ENCODE results near the gene FAM120B.

FAM120B gene

DNA sequence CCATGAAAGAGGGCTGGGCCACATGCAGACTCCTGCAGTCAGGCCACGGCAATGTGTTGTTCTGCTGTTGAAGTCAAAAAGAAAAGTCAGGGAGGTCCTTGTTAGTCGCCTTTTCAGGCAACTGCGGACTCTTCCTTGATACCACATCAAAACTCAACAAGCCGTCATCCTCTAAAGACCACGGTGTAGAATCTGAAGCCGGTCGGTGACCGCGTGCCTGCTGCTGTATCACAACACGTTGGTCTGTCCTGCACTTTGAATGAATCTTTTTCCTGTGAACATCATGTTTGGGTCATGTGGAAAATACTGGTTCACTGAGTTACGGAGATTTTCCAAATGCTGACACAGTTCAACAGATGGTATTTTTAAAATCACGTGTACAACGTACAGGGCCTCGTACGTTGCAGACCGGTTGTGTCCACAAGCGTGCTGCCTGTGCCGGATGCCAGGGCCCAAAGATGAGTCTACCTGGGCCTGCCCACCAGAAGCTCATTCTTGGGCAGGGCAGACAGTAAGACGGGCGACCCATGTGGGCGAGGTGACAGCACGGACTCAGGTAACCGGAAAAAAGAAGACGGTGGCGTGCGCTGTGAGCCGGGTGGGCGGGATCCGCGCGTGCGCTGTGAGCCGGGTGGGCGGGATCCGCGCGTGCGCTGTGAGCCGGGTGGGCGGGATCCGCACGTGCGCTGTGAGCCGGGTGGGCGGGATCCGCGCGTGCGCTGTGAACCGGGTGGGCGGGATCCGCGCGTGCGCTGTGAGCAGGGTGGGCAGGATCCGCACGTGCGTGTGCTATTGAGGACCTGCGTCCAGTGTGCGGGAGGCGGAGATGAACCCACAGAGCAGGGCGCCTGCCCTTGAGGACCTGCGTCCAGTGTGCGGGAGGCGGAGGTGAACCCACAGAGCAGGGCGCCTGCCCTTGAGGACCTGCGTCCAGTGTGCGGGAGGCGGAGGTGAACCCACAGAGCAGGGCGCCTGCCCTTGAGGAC lies 114.5 kb downstream of the FAM120B start:
- no peak for FAIRE-seq
- no peak for TF ChIP-seq POLR2A (IDR thresholded peaks at IDR 0.05; ENCODE audit: low read depth, low read length)

DNA sequence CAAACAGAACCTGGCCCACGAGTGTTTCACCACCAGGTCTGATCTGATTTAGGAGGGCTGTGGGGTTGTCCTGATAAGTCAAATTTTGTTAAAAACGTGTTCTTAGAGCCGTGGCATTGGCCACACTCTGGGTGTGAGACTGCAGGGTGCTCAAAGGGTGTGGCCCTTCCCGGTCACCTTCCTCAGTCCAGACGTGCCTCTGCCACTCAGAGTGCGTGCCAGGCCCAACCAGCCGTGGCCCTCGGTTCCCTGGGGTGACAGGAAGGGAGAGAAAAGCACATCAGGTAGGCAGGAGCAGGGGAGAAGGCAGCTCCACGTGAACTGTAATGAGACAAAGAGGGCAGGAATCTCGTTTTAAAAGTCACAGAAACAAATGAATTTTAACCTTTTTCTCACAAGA lies 115.4 kb downstream of the FAM120B start:
- TF ChIP-seq POLR2A (IDR thresholded peaks at IDR 0.05; ENCODE audit: low read depth, low read length), result no peak
- no peak for FAIRE-seq
- no peak for DNase-seq (ENCODE audit: insufficient read length, low spot score)

More for the DNA sequence above, 114.5 kb downstream of the FAM120B start:
- no peak for DNase-seq (ENCODE audit: insufficient read length, low spot score)

DNA sequence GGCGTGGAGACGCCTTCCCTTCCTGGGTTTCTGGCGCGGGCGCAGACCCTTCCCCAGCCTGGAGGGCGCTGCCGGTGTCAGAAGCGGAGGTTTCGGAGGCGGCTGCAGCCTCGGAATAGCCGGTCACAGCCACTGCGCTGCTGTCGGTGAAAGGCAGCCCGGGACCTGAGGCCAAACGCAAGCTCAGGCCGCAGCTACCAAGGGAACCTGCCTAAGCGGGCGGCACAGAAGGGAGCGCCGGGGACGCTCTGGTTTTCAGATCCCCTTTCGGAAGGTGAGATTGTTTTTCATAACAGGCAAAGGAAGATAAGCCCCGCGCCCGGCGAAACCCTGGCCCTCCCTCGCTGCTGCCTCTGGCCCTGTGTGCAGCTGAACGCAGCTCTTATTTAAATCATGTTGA lies 116.5 kb downstream of the FAM120B start:
- no peak for TF ChIP-seq POLR2A (IDR thresholded peaks at IDR 0.05; ENCODE audit: low read depth, low read length)
- FAIRE-seq (no peak), DNase-seq (ENCODE audit: insufficient read length, low spot score) (no peak)

DNA sequence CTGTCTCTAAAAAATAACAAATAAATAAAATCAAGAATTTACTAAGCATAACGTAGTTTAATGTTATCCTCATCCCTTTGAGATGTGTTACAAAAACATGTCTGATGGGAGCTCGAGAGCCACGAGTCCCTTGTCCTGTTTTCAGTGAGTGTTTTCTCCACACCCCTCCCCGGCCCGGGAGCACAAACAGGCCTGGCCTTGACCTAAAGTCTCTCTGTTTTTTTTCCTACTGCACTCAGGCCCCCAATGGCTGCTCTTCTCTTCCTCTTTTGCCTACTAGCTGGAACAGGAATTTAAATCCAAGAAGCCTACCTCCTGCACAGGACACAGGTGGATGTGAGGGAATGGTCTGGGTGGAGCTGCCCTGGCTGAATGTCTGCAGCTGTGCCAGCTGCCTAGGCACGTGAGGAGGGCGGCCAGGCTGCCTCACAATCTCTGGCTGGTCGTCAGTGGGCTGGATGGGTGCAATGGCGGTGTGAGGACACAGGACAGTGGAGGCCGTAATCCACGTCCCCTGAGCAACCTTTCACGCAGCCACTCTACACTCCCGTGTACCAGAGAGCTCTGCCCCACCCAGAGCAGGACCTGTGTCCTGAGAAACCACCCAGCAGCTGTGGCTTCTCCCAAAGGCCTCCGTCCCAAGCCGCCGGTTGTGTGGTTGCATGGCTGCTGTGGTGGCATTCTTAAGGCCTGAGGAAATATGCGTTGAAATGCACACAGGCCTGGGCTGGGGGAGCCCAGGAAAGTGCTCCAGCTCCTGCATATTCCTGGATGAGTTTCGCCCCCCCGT lies 117.5 kb downstream of the FAM120B start:
- FAIRE-seq, result no peak
- DNase-seq (ENCODE audit: insufficient read length, low spot score), result no peak
- no peak for TF ChIP-seq POLR2A (IDR thresholded peaks at IDR 0.05; ENCODE audit: low read depth, low read length)

DNA sequence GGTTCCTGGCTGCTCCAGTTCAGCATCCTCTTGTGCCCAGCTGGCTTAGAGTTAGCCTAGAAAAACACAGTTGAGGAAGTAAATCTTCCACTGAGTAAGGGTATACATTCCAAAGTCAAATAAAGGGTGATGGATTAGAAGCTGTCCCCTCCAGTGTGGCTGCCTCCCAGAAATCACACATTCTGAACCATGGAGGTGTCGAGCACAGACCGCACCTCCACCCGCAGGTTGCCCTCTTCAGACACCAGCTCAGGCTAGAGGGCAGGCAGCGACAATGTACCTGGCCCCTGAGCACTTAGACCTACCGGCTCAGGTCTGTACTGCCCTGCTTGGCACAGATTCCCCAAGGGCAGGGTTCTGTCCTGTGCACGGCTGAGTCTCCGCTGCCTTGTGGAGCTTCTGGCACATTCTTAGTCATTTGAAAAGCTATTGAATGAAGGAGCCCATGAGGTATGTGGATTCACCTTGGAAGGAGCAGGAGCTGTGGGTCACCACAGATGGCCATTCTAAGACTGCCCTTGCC lies 118.1 kb downstream of the FAM120B start:
- FAIRE-seq (no peak), DNase-seq (ENCODE audit: insufficient read length, low spot score) (no peak)
- no peak for TF ChIP-seq POLR2A (IDR thresholded peaks at IDR 0.05; ENCODE audit: low read depth, low read length)

DNA sequence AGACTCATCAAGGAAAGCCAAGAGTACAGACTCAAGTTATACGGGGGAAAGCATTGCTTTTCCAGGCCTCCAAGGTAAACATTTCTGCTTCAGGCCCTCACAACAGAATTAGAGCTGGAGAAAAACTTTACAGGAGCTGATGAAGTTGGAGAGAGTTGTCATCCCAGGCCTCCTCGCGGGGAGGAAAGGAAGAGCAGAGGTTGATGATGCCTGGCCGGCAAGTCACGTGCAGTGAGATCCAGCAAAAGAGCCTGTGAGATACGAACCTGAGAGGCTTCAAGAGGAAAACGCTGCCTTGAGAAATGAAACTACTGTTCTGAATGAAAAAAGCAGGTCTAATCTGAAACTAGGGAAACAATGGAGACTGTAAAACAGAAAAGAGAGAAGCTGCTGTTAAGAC lies 122.9 kb downstream of the FAM120B start:
- TF ChIP-seq POLR2A (IDR thresholded peaks at IDR 0.05; ENCODE audit: low read depth, low read length), result no peak
- DNase-seq (ENCODE audit: insufficient read length, low spot score), result no peak
- no peak for FAIRE-seq

DNA sequence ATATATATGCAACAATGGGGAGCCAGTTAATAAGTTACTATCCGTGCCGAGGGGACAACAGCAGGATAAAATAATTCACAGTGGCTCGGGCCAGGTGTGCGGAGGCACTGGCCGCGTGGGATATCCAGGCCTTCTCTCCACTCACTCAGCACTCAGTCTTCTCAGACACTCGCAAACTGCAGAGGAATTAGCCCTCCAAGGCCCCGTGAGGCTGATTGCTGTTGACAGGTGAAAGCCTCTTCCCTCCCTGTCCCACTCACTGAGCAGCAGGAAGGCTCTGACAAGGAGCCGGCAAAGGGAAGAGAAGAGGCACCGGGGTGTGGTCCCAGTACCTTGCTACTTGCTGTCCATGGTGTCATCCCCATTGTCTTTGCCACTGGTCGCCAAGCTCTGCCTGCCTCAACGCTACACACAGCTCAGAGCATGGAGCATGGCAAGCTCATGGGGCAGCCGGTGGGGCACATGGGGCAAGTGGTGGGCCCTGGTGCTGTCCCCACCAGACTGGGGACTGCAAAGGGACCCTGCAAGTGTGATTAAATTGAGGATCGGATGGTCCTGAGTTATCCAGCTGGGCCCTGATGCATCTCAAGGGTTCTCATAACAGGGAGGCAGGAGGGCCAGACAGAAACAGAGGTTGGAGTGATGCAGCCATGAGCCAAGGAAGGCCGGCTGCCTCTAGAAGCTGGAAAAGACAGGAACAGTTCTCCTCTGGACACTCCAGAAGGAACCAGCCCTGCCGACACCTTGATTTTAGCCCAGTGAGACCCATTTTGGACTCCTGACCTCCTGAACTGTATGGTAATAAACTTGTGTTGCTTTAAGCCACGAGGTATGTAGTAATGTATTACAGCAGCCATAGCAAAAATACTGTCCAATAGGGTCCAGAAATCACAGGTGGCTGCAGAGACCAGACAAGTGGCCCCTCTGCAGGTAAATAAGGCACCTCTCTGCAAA lies 126.9 kb downstream of the FAM120B start:
- FAIRE-seq (no peak), DNase-seq (ENCODE audit: insufficient read length, low spot score) (no peak)
- TF ChIP-seq POLR2A (IDR thresholded peaks at IDR 0.05; ENCODE audit: low read depth, low read length), result no peak

DNA sequence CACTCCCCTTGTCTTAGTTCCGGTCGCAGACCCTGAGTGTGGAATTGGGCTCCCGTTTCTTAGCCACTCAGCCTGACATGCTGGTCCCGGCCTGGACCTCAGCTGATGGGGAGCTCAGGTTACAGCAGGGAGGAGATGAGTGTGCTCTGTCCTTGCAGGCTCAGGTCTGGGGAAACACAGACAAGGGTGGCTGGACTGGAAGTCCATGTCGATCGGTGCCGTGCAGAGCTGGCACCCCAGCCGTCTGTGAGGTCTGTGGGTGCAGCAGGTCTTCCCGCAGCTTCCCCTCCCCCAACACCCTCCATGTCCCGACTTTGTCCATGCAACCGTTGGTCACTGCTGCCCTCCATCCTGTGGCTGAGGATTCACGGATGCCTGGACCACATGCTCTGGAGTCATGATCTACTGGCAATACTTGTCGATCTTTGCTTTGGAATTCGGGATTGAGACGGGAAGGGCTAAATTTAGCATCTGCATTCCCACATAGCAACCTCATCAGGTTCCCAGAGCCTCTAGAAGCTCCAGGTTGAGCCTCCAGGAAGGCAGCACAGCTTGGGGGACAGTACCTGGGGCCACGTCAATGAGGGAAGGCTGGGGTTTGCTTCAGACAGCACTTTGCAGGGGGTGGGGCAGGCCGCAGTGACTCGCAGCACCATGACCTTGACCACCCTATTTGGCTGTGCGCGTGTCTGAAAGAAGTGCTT lies 127.7 kb downstream of the FAM120B start:
- no peak for FAIRE-seq

DNA sequence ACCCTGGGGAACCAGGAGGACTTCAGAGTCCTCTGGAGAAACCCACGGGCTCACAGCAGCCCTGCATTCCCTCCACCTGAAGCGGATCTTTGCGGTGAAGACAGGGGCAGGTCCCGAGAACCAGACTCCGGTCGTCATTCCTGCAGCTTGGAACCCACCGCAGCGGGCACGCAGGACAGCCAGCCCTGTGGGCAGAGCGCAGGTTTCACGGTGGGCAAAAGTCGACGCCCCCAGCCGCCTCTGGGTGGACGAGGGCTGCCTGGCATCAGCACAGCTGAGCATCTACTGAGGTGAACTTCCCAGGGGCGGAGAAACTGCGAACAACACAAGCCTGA lies 128.2 kb downstream of the FAM120B start:
- FAIRE-seq (no peak), DNase-seq (ENCODE audit: insufficient read length, low spot score) (no peak)
- no peak for TF ChIP-seq POLR2A (IDR thresholded peaks at IDR 0.05; ENCODE audit: low read depth, low read length)

More for the DNA sequence above, 127.7 kb downstream of the FAM120B start:
- no peak for TF ChIP-seq POLR2A (IDR thresholded peaks at IDR 0.05; ENCODE audit: low read depth, low read length)
- DNase-seq (ENCODE audit: insufficient read length, low spot score), result no peak

DNA sequence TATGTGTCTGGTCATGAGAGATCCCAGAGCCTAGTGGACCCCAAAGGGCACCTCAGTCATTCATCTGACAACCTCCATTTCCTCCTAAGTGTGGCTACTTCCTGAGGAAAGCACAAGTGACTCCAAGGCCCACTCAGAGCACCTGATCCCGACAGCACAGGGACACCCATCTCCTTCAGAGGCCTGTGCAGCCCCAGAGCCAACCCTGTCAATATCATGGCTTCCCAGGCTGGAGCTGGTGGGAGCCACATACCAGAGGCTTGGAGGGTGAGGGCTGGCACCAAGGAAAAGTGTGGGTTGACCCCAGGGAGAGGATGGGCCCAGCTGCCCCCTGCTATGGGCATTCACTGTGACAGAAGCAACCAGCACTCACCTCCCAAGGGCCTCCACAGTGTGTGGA lies 129.2 kb downstream of the FAM120B start:
- FAIRE-seq, result no peak
- TF ChIP-seq POLR2A (IDR thresholded peaks at IDR 0.05; ENCODE audit: low read depth, low read length), result no peak
- no peak for DNase-seq (ENCODE audit: insufficient read length, low spot score)

DNA sequence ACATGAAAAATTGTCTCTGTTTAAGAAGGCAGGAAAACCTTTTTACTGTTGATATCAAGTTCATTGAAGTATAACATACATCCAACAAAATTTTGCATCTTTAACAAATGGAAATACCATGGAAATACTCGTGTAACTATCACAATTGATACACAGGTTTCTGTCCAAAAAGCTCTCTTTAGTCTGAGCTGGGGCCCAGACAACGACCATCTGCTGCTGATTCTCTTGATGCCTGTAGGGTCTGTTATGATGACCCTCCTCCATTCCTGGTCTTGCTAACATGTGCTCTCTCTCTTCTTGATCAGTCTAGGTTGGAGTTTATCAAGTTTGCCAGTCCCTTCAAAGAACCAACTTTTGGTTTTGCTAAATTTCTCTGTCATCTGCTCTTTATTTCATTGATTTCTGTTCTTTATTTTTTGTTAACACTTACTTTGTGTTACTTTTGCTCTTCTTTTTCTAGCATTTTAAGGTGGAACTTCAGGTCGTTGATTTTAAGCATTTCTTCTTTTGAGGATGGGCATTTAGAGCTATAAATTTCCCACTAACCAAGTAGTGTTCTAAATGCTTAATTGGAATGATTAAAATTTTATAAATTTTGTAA lies 129.8 kb downstream of the FAM120B start:
- TF ChIP-seq POLR2A (IDR thresholded peaks at IDR 0.05; ENCODE audit: low read depth, low read length), result no peak
- DNase-seq (ENCODE audit: insufficient read length, low spot score) (no peak), FAIRE-seq (no peak)

DNA sequence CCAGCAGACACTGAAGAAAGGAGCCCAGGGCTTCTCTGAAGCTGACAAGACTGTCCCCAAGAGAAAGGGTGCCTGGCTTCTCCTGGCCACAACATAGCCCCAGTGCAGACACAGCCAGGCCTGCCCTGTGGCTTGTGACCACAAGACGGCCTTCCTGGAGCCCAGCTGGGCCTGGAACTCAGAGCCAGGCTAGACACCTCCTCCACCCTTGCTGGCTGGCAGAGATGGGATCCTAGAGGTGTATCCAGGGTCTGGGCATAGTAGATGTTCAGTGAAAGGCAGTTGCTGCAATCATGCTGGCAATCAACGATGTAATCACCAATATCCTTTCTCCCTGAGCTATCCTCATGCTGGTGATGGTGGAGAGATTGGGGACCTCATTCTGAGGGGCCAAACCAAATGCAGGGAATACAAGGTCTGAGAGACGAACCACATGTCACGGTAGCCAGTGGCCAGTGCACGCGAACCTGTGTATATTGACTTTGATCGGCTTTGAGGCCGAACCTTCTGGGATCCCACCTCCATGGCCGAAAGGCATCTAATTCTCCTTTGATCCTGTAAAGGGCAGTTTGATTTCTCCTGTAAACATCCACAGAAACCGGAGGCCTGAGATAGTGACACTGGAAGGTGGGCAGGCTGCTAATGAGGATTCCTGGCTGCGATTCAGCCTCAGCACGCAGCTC lies 131.3 kb downstream of the FAM120B start:
- FAIRE-seq (no peak), DNase-seq (ENCODE audit: insufficient read length, low spot score) (peak; percentile 30)
- TF ChIP-seq POLR2A (IDR thresholded peaks at IDR 0.05; ENCODE audit: low read depth, low read length), result 0 out of 2 replicates have a peak, but pooled peaks have one; percentile 13
